ENCODE measurements around the gene KPNA1.

GRCh38 chr3:122410639-122411038 lies 104.1 kb downstream of the KPNA1 start:
- TF ChIP-seq, protein P1, sequence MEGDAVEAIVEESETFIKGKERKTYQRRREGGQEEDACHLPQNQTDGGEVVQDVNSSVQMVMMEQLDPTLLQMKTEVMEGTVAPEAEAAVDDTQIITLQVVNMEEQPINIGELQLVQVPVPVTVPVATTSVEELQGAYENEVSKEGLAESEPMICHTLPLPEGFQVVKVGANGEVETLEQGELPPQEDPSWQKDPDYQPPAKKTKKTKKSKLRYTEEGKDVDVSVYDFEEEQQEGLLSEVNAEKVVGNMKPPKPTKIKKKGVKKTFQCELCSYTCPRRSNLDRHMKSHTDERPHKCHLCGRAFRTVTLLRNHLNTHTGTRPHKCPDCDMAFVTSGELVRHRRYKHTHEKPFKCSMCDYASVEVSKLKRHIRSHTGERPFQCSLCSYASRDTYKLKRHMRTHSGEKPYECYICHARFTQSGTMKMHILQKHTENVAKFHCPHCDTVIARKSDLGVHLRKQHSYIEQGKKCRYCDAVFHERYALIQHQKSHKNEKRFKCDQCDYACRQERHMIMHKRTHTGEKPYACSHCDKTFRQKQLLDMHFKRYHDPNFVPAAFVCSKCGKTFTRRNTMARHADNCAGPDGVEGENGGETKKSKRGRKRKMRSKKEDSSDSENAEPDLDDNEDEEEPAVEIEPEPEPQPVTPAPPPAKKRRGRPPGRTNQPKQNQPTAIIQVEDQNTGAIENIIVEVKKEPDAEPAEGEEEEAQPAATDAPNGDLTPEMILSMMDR (IDR thresholded peaks at IDR 0.05; ENCODE audit: low read depth, low read length): no peak
- TF ChIP-seq EZH2phosphoT487 (IDR thresholded peaks at IDR 0.05; ENCODE audit: low read depth): no peak
